Brain microvascular endothelial cell (primary cell): Measurements from ENCODE around the gene CHI3L1.

Experiments used
- DNase-seq: peaks from one replicate; pipeline ENCODE4 v3.0.0-alpha.2; 2020
- H3K27ac ChIP-seq: fragments of 250-450 bp; sonication (Bioruptor Pico); 2 replicates; pipeline ENCODE4 v1.5.1; 2020; ENCODE audit warnings: mild to moderate bottlenecking, moderate library complexity
- H3K27me3 ChIP-seq: fragments of 250-450 bp; sonication (Bioruptor Pico); replicated peaks from 2 replicates; pipeline ENCODE4 v1.5.1; 2020; ENCODE audit warnings: mild to moderate bottlenecking
- H3K36me3 ChIP-seq: fragments of 250-450 bp; sonication (Bioruptor Pico); replicated peaks from 2 replicates; pipeline ENCODE4 v1.5.1; 2020; ENCODE audit warnings: mild to moderate bottlenecking
- H3K4me3 ChIP-seq: 2 replicates; pipeline ENCODE4 v1.5.1; 2011; ENCODE audit warnings: low read depth, mild to moderate bottlenecking, control low read depth, low read length, moderate library complexity
- CTCF ChIP-seq: IDR thresholded peaks from 2 replicates; pipeline ENCODE4 v1.5.1; 2011; ENCODE audit warnings: low read depth, mild to moderate bottlenecking, moderate library complexity, low read length, control low read depth, inconsistent platforms; ENCODE audit errors: missing control alignments
- in situ Hi-C: cut with HindIII; loops from 2 replicates; pipeline ENCODE4 v1.10.0; 2017; ENCODE audit warnings: low sequenced_read_pairs, low pct_ligation_motif_present

Gene CHI3L1

GRCh38 chr1:203131548-203132200 is 54.8 kb downstream of the CHI3L1 start:
- Histone ChIP-seq H3K4me3 (no peak overlapping the region), H3K27me3 (peaks cover 23% of the 10 kb centered on the region), H3K36me3 (no peaks in the 10 kb centered on the region), H3K27ac (no peak overlapping the region)
- no peak for TF ChIP-seq CTCF
- in situ Hi-C loops = no loop called here
- no peak for DNase-seq

- no peak for TF ChIP-seq CTCF
These were observed 56.0 kb downstream of the CHI3L1 start for GRCh38 chr1:203130358-203130985.

GRCh38 chr1:203129501-203130231 is 56.8 kb downstream of the CHI3L1 start:
- no peak for DNase-seq
- no peak for TF ChIP-seq CTCF
- in situ Hi-C loops = no loop called here
- no peaks in the 10 kb centered on the region for H3K36me3 ChIP-seq
- H3K4me3 ChIP-seq = no peak overlapping the region
- H3K27ac ChIP-seq = no peak overlapping the region
- H3K27me3 ChIP-seq = peaks cover 31% of the 10 kb centered on the region

More at GRCh38 chr1:203130358-203130985, 56.0 kb downstream of the CHI3L1 start:
- Histone ChIP-seq H3K27me3 (peaks cover 26% of the 10 kb centered on the region), H3K36me3 (no peaks in the 10 kb centered on the region), H3K4me3 (no peak overlapping the region), H3K27ac (no peak overlapping the region)
- DNase-seq = no peak
- in situ Hi-C loops = no loop called here
